NCI-H2227 (cell line): ENCODE measurements around the gene FRMD4B.
"Not testable (repeated sequence)": the region's sequence is repeated elsewhere in the genome, so short reads cannot be mapped to it uniquely, and the experiment has no call there.

Source experiments
- DNase-seq: peaks from one replicate; lab custom pipeline; 2025; ENCODE audit not compliant: unreplicated experiment; lab: John Stamatoyannopoulos, UW

The FRMD4B gene

GRCh38 chr3:69251078-69251805, 134.6 kb downstream of the FRMD4B start:
- DNase-seq = no peak

- DNase-seq = peak; percentile 20
These were observed 135.9 kb downstream of the FRMD4B start for GRCh38 chr3:69250014-69250413.

- DNase-seq = no peak
These were observed 136.9 kb downstream of the FRMD4B start for GRCh38 chr3:69249001-69249400.

GRCh38 chr3:69248436-69248835, 137.5 kb downstream of the FRMD4B start:
- no peak for DNase-seq

GRCh38 chr3:69246612-69247011, 139.3 kb downstream of the FRMD4B start:
- no peak for DNase-seq

- DNase-seq = no peak
These were observed 141.8 kb downstream of the FRMD4B start for GRCh38 chr3:69244039-69244438.

GRCh38 chr3:69241769-69242168, 144.1 kb downstream of the FRMD4B start:
- no peak for DNase-seq

- DNase-seq = no peak
These were observed 145.0 kb downstream of the FRMD4B start for GRCh38 chr3:69240651-69241568.

- DNase-seq = no peak
These were observed 146.8 kb downstream of the FRMD4B start for GRCh38 chr3:69239063-69239462.

- DNase-seq = no peak
These were observed 148.8 kb downstream of the FRMD4B start for GRCh38 chr3:69236812-69237707.

- no peak for DNase-seq
These were observed 150.0 kb downstream of the FRMD4B start for GRCh38 chr3:69235882-69236281.

- not testable (repeated sequence) for DNase-seq
These were observed 150.7 kb downstream of the FRMD4B start for GRCh38 chr3:69235227-69235626.

- peak; percentile 11 for DNase-seq
These were observed 153.4 kb downstream of the FRMD4B start for GRCh38 chr3:69232482-69232881.

GRCh38 chr3:69231929-69232440, 153.9 kb downstream of the FRMD4B start:
- DNase-seq = peak; percentile 48

- no peak for DNase-seq
These were observed 159.8 kb downstream of the FRMD4B start for GRCh38 chr3:69226071-69226470.

GRCh38 chr3:69219101-69219708, 166.7 kb downstream of the FRMD4B start:
- no peak for DNase-seq

GRCh38 chr3:69218079-69218478, 167.8 kb downstream of the FRMD4B start:
- DNase-seq = no peak

- DNase-seq = no peak
These were observed 168.9 kb downstream of the FRMD4B start for GRCh38 chr3:69216981-69217380.

GRCh38 chr3:69214241-69214640, 171.6 kb downstream of the FRMD4B start:
- DNase-seq = no peak

- no peak for DNase-seq
These were observed 173.3 kb downstream of the FRMD4B start for GRCh38 chr3:69212411-69213160.
